ENCODE results near the gene SLC25A29.
"Not testable (repeated sequence)": the region's sequence is repeated elsewhere in the genome, so short reads cannot be mapped to it uniquely, and the experiment has no call there.

The SLC25A29 gene

DNA sequence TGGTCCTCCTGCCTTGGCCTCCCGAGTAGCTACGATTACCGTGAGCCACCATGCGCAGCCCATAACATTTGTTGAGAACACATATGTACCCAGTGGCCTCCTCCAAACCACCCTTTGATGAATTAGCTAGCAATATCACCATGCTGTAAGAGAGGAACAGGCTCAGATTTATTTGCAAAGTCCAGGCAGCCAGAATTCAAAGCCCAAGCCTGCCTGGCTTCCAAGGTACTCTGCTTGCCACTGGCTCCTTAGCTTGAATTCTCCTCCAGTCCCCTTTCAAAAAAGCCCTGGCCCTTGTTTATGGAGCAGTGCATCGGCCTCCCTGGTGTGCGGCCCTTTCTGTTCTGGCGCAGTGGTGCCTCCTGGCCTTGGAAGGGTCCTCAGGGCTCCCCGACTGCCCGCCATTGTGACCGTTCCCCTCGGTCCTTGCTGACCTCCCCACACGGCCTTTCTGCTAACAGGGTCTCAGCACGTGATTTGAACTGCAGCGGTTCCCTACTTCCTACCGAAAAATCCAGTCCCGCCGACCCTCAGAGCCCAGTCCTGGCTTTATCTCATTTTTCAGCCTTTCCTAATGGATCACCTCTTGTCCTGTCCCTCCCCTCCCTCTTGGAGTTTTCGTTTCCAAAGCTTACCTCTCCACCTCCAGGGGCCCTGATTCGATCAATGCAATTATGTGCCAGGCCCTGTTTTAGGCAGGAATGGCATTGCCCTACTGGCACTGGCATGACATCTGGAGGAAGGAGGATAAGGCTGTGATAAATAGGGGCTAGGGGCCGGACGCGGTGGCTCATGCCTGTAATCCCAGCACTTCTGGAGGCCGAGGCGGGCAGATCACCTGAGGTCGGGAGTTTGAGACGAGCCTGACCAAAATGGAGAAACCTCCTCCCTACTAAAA, 22.0 kb downstream of the SLC25A29 start:
- TF ChIP-seq, protein P1, sequence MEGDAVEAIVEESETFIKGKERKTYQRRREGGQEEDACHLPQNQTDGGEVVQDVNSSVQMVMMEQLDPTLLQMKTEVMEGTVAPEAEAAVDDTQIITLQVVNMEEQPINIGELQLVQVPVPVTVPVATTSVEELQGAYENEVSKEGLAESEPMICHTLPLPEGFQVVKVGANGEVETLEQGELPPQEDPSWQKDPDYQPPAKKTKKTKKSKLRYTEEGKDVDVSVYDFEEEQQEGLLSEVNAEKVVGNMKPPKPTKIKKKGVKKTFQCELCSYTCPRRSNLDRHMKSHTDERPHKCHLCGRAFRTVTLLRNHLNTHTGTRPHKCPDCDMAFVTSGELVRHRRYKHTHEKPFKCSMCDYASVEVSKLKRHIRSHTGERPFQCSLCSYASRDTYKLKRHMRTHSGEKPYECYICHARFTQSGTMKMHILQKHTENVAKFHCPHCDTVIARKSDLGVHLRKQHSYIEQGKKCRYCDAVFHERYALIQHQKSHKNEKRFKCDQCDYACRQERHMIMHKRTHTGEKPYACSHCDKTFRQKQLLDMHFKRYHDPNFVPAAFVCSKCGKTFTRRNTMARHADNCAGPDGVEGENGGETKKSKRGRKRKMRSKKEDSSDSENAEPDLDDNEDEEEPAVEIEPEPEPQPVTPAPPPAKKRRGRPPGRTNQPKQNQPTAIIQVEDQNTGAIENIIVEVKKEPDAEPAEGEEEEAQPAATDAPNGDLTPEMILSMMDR (IDR thresholded peaks at IDR 0.05; ENCODE audit: insufficient read depth, low read length, poor library complexity, severe bottlenecking), result no peak
- DNase-seq (ENCODE audit: extremely low read depth, insufficient read length), result no peak
- H3K4me3 ChIP-seq (replicated peaks; ENCODE audit: low read depth, low read length), result no peak overlapping the region

DNA sequence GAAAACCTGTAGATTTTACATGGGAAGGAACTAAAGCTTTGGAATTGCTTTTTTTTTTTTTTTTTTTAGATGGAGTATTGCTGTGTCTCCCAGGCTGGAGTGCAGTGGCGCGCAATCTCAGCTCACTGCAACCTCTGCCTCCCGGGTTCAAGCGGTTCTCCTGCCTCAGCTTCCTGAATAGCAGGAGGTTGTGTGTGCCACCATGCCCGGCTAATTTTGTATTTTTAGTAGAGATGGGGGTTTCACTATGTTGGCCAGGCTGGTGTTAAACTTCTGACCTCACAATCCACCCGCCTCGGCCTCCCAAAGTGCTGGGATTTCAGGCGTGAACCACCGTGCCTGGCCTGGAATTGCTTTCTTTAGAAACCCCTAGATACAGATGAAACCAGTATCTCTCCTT, 22.8 kb downstream of the SLC25A29 start:
- DNase-seq (ENCODE audit: extremely low read depth, insufficient read length); H3K27me3 ChIP-seq (replicated peaks; ENCODE audit: control insufficient read depth, insufficient read depth, low read length); H3K4me3 ChIP-seq (replicated peaks; ENCODE audit: low read depth, low read length); H3K36me3 ChIP-seq (ENCODE audit: control insufficient read depth, insufficient read depth, low read length): not testable (repeated sequence)

More for the DNA sequence above, 22.0 kb downstream of the SLC25A29 start:
- H3K36me3 ChIP-seq (ENCODE audit: control insufficient read depth, insufficient read depth, low read length), result peaks cover 5% of the 10 kb centered on the region
- no peaks in the 10 kb centered on the region for H3K27me3 ChIP-seq (replicated peaks; ENCODE audit: control insufficient read depth, insufficient read depth, low read length)

DNA sequence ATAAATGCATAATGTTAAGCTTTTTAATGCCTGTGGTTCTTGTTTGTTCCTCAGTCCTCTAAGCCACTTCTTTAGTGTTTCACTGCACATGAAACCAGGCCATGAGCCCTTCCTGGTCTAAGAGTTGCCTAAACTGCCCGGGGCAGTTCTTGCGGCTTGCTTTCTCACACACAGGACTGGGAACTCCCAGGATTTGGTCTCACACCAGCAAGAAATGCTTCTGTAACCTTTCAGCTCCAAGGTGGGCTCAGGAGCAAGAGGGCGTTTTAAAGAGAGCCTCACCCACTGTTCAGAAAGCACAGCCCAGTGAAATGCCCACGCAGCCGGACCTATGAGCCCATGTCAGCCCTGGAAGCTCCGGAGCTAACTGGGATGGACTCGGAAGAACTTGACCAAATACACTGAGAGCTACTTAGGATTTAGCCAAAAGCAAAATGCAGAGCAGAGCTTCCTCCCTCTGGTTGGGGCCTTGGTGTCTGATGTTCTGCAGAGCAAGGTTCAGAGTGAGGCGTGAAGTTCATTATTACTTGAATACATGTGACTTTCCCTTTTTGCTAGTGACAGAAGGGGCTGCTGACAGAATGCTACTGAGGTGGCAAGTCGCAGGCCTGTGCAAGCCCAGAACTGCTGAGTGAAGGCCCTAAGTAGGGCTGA, 23.4 kb downstream of the SLC25A29 start:
- DNase-seq (ENCODE audit: extremely low read depth, insufficient read length), result no peak
- no peaks in the 10 kb centered on the region for H3K27me3 ChIP-seq (replicated peaks; ENCODE audit: control insufficient read depth, insufficient read depth, low read length)
- H3K36me3 ChIP-seq (ENCODE audit: control insufficient read depth, insufficient read depth, low read length), result peaks cover 5% of the 10 kb centered on the region
- TF ChIP-seq, protein P1 (IDR thresholded peaks at IDR 0.05; ENCODE audit: insufficient read depth, low read length, poor library complexity, severe bottlenecking), result no peak
- no peak overlapping the region for H3K4me3 ChIP-seq (replicated peaks; ENCODE audit: low read depth, low read length)

DNA sequence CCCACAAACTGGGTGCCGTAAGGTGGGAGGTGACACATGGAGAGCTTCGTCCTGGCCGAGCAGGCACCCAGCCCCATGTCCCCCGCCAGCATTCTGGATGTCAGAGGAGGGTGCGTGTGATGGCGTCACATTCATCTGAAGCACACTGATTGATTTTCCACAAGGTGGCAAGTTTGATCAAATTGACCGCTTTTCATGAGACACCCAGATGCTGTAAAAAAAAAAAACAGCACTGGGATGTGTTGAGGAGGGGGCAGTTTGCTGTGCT, 24.2 kb downstream of the SLC25A29 start:
- no peak overlapping the region for H3K4me3 ChIP-seq (replicated peaks; ENCODE audit: low read depth, low read length)
- DNase-seq (ENCODE audit: extremely low read depth, insufficient read length), result no peak
- no peaks in the 10 kb centered on the region for H3K27me3 ChIP-seq (replicated peaks; ENCODE audit: control insufficient read depth, insufficient read depth, low read length)
- TF ChIP-seq, protein P1 (IDR thresholded peaks at IDR 0.05; ENCODE audit: insufficient read depth, low read length, poor library complexity, severe bottlenecking), result no peak
- H3K36me3 ChIP-seq (ENCODE audit: control insufficient read depth, insufficient read depth, low read length), result peaks cover 7% of the 10 kb centered on the region

DNA sequence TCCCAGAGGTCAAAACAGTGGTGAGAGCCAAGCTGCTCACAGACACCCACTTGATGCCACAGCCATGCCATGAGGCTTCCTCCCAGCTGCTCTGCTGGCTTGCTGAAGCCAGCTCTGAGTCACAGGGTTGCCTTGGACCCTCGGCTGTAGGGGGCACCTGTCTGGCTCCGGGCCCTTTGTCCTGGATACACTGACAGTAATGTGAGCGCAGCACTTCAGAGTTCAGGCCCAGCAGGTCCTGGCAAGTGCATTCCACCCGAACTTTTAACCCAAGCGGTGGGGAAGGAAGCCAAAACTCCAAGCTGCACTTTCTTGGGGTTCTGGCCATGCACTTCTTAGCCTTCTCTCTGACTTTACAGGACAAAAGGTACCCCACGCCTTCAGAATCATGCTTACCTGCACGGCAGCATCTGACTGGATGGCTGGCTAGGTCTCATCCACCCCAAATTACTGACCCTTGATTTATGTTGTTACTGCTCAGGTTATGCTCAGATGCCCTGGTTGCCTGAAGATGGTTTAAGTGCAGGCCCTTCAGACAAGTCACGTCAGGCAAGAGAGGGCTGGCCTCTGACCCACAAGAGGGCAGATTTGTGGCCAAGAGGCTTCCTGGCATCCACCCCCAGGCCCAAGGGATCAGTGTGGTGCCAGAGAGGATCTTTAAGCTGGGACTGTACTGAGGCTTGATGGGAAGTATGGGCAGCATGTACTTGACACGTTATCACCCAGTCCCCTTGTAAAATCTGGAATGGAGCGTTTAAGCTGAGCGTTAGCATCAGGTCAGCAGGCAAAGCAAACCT, 24.8 kb downstream of the SLC25A29 start:
- TF ChIP-seq, protein P1 (IDR thresholded peaks at IDR 0.05; ENCODE audit: insufficient read depth, low read length, poor library complexity, severe bottlenecking), result no peak
- no peak for DNase-seq (ENCODE audit: extremely low read depth, insufficient read length)
- H3K36me3 ChIP-seq (ENCODE audit: control insufficient read depth, insufficient read depth, low read length), result peaks cover 8% of the 10 kb centered on the region

DNA sequence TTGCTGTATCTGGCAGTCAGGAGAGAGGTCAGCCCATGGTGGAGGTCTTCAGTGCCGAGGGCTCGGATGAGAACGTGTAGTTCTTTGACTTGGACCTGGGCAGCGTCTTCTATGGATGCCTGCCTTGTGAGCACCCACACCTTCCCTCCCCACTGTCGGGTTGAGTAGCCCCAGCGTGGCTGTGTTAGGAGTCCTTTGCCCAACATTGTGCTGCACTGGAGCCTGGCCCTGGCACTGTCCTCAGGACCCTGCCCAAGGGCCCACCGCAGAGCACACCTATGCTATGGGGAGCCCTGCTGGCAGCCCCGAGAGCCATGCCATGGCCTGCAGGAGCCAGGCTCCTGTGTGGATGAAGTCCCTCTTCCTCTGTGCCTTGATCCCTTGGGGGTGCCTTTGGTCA, 26.7 kb downstream of the SLC25A29 start:
- no peak for DNase-seq (ENCODE audit: extremely low read depth, insufficient read length)
- peaks cover 10% of the 10 kb centered on the region for H3K36me3 ChIP-seq (ENCODE audit: control insufficient read depth, insufficient read depth, low read length)
- H3K27me3 ChIP-seq (replicated peaks; ENCODE audit: control insufficient read depth, insufficient read depth, low read length), result no peaks in the 10 kb centered on the region
- no peak overlapping the region for H3K4me3 ChIP-seq (replicated peaks; ENCODE audit: low read depth, low read length)
- TF ChIP-seq, protein P1 (IDR thresholded peaks at IDR 0.05; ENCODE audit: insufficient read depth, low read length, poor library complexity, severe bottlenecking), result no peak

More for the DNA sequence above, 24.8 kb downstream of the SLC25A29 start:
- H3K27me3 ChIP-seq (replicated peaks; ENCODE audit: control insufficient read depth, insufficient read depth, low read length), result no peaks in the 10 kb centered on the region
- no peak overlapping the region for H3K4me3 ChIP-seq (replicated peaks; ENCODE audit: low read depth, low read length)

All from GM06990 (cell line).